ENCODE data around the gene ZNF532. TPM values are rescaled to one million over a fixed set of nuclear protein-coding genes. Genes with fewer than 3 reads are reported as not detected.

Gene ZNF532
- total RNA-seq, 4 donors from 2014 or later: 80.2 to 111 (median 109) TPM

Small RNA genes within 50 kb of the gene (small RNA-seq; reads per million reads assigned to genes)
- gene RF00096 (not detected), gene RNU2-69P (not detected)

Other genes starting within 250 kb of the ZNF532 start
- under 1 TPM in 1 of 4 donors, not detected in 3; 0.11 TPM for gene ALPK2, start 235.8 kb upstream of the ZNF532 start, total RNA-seq
- 10 to 100 TPM; 26.3 to 42.1 (median 30.2) TPM for gene MALT1, start 193.4 kb upstream of the ZNF532 start, total RNA-seq